ENCODE results near the gene PVR. TPM values are rescaled to one million over a fixed set of nuclear protein-coding genes. Genes with fewer than 3 reads are reported as not detected.
A peak's percentile ranks its signal among the peaks of the same experiment; 100 is the strongest.

The PVR gene
- total RNA-seq, 4 donors from 2014 or later = 27.1 to 58.5 (median 33.4) TPM

- Histone ChIP-seq H3K36me3 (no peaks in the 10 kb centered on the region), H3K4me3 (no peak overlapping the region), H3K27ac (no peak overlapping the region), H3K9me3 (peaks cover 0 to 12% (median 0%) of the 10 kb centered on the region in 3 donors), H3K4me1 (no peaks in the 10 kb centered on the region), H3K27me3 (peaks cover 69% of the 10 kb centered on the region)
- TF ChIP-seq POLR2A (IDR thresholded peaks at IDR 0.05) (no peak), EP300 (IDR thresholded peaks at IDR 0.05) (no peak), POLR2AphosphoS5 (IDR thresholded peaks at IDR 0.05) (no peak), CTCF (IDR thresholded peaks at IDR 0.05) (no peak)
- no peak for ATAC-seq
- WGBS, 2 donors (ENCODE audit: low coverage in 1 of 2) = 43 to 71% methylated on average over 3 to 4 of the region's 4 CpGs
Measured at GRCh38 chr19:44600466-44600865, 43.2 kb upstream of the PVR start.

DNA sequence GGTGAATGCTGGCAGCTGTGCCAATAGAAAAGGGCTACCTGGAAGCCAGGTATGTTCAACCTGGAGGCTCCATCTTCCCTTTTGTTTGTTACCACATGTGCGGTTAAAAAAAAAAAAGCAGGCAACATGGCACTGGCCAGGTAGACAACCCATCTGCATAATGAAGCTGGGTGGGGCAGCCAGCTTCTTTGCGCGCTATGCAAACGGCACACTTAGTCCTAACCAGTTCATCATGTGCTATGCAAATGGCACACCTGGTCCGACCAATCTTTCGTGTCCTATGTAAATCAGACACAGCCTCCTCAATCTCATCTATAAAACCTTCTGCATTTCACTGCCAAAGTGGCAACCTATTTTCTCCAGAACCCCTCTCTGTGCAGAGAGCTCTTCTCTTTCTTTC, 41.6 kb upstream of the PVR start:
- Histone ChIP-seq H3K4me3 (no peak overlapping the region), H3K36me3 (no peaks in the 10 kb centered on the region), H3K27me3 (peaks cover 53% of the 10 kb centered on the region), H3K9me3 (peaks cover 0 to 12% (median 0%) of the 10 kb centered on the region in 3 donors), H3K27ac (no peak overlapping the region), H3K4me1 (no peaks in the 10 kb centered on the region)
- ATAC-seq = no peak
- 69 to 75% methylated on average over 3 to 5 of the region's 6 CpGs for WGBS, 2 donors (ENCODE audit: low coverage in 1 of 2)
- TF ChIP-seq POLR2AphosphoS5 (IDR thresholded peaks at IDR 0.05) (no peak), CTCF (IDR thresholded peaks at IDR 0.05) (no peak)

- WGBS, 2 donors (ENCODE audit: low coverage in 1 of 2) = 45 to 54% methylated on average over 2 to 4 of the region's 8 CpGs
- peak; percentile 68 for ATAC-seq
- Histone ChIP-seq H3K4me1 (no peaks in the 10 kb centered on the region), H3K36me3 (no peaks in the 10 kb centered on the region), H3K27me3 (peaks cover 42% of the 10 kb centered on the region), H3K27ac (no peak overlapping the region), H3K9me3 (peaks cover 0 to 5% (median 0%) of the 10 kb centered on the region in 3 donors), H3K4me3 (no peak overlapping the region)
- TF ChIP-seq EP300 (IDR thresholded peaks at IDR 0.05) (no peak), POLR2AphosphoS5 (IDR thresholded peaks at IDR 0.05) (no peak), CTCF (IDR thresholded peaks at IDR 0.05) (no peak), POLR2A (IDR thresholded peaks at IDR 0.05) (no peak)
Measured at GRCh38 chr19:44603201-44603945, 40.3 kb upstream of the PVR start.

DNA sequence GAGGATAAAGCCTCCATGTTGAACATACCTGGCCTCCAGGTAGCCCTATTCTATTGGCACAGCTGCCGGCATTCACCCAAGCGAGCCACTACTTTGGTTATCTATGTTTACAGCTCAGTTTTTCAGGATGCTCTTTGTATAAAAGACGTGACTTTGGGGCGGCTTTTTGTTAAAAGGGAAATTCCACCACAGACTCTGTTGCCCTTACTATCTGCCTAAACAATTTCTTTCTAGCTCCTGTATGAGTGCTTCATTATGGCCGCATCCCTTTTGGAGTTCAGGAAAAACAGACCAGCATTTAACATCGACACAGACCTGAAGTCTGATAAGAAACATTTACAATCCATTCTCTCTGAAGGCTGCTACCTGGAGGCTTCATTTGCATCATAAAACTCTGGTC, 39.5 kb upstream of the PVR start:
- Histone ChIP-seq H3K4me1 (no peaks in the 10 kb centered on the region), H3K36me3 (no peaks in the 10 kb centered on the region), H3K9me3 (no peaks in the 10 kb centered on the region), H3K4me3 (no peak overlapping the region), H3K27me3 (peaks cover 41% of the 10 kb centered on the region), H3K27ac (no peak overlapping the region)
- no peak for TF ChIP-seq POLR2AphosphoS5 (IDR thresholded peaks at IDR 0.05)
- no peak for TF ChIP-seq EP300 (IDR thresholded peaks at IDR 0.05)
- no peak for TF ChIP-seq CTCF (IDR thresholded peaks at IDR 0.05)
- TF ChIP-seq POLR2A (IDR thresholded peaks at IDR 0.05) = no peak
- ATAC-seq = no peak
- 47 to 77% methylated on average over 5 to 6 of the region's 6 CpGs for WGBS, 2 donors (ENCODE audit: low coverage in 1 of 2)

- H3K4me1 ChIP-seq = no peaks in the 10 kb centered on the region
- no peak for TF ChIP-seq EP300 (IDR thresholded peaks at IDR 0.05)
- TF ChIP-seq POLR2AphosphoS5 (IDR thresholded peaks at IDR 0.05) = no peak
- TF ChIP-seq POLR2A (IDR thresholded peaks at IDR 0.05) = no peak
- no peak for TF ChIP-seq CTCF (IDR thresholded peaks at IDR 0.05)
- H3K36me3 ChIP-seq = no peaks in the 10 kb centered on the region
- 40 to 45% methylated on average over 1 of the region's 1 CpG for WGBS, 2 donors (ENCODE audit: low coverage in 1 of 2)
- no peak for ATAC-seq
- H3K9me3 ChIP-seq = no peaks in the 10 kb centered on the region
- no peak overlapping the region for H3K4me3 ChIP-seq
- H3K27me3 ChIP-seq = peaks cover 32% of the 10 kb centered on the region
- H3K27ac ChIP-seq = no peak overlapping the region
Measured at GRCh38 chr19:44605547-44605946, 38.2 kb upstream of the PVR start.

All from gastroesophageal sphincter (tissue), 4 donors.